Thyroid gland (tissue), 4 donors: ENCODE data around the gene ISCA1.

Source experiments
- POLR2A ChIP-seq, 2 donors: fragments of 450-650 bp; IDR thresholded peaks; one replicate each; pipeline ENCODE4 v1.6.1; 2017; ENCODE audit warnings: antibody characterized with exemption in 2 of 2, mild to moderate bottlenecking in 2 of 2, moderate library complexity in 1 of 2
- TF ChIP-seq, protein P1 (sequence below), 6 experiments: fragments of 200-600 bp in 3 of 6; fragments of 450-650 bp in 3 of 6; sonication (generic) in 3 of 6; IDR thresholded peaks; one replicate each; pipeline ENCODE4 v1.5.1; 2016 to 2019; ENCODE audit warnings: antibody characterized with exemption in 6 of 6, mild to moderate bottlenecking in 2 of 6, inconsistent platforms in 1 of 6, moderate library complexity in 1 of 6

DNA sequence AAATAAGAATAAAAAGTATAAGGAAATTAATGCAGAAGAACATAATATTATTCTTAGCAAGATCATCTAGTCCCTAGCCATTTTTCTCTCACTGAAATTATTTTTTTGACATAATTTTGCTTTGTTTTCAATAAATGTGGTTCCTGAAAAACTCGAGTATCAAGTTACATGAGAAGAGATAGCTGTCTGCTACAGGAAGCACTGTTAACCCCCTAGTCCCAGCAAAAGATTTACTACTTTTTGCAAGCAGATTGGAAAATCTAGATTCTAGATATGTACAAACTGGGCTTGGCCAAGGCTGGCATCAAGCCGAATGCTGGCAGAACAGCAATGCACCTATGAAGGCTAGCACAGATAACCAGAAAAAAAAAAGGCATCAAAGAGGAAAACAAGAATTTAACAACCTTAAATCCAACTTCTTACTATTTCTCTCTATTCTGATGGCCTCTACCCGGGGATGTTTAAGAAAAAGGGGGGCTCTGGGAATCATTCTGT is 21.9 kb upstream of the ISCA1 start:
- TF ChIP-seq, protein P1, sequence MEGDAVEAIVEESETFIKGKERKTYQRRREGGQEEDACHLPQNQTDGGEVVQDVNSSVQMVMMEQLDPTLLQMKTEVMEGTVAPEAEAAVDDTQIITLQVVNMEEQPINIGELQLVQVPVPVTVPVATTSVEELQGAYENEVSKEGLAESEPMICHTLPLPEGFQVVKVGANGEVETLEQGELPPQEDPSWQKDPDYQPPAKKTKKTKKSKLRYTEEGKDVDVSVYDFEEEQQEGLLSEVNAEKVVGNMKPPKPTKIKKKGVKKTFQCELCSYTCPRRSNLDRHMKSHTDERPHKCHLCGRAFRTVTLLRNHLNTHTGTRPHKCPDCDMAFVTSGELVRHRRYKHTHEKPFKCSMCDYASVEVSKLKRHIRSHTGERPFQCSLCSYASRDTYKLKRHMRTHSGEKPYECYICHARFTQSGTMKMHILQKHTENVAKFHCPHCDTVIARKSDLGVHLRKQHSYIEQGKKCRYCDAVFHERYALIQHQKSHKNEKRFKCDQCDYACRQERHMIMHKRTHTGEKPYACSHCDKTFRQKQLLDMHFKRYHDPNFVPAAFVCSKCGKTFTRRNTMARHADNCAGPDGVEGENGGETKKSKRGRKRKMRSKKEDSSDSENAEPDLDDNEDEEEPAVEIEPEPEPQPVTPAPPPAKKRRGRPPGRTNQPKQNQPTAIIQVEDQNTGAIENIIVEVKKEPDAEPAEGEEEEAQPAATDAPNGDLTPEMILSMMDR (IDR thresholded peaks at IDR 0.05) = no peak
- no peak for TF ChIP-seq POLR2A (IDR thresholded peaks at IDR 0.05)
